NCI-H82 treated with DMSO at 0.1 percent for 48 hours (cell line): ENCODE measurements around the gene TRIM6.
"Not testable (repeated sequence)": the region's sequence is repeated elsewhere in the genome, so short reads cannot be mapped to it uniquely, and the experiment has no call there.

Experiments
- DNase-seq: peaks from one replicate; lab custom pipeline; 2025; ENCODE audit not compliant: unreplicated experiment; lab: John Stamatoyannopoulos, UW

TRIM6 gene, protein sequence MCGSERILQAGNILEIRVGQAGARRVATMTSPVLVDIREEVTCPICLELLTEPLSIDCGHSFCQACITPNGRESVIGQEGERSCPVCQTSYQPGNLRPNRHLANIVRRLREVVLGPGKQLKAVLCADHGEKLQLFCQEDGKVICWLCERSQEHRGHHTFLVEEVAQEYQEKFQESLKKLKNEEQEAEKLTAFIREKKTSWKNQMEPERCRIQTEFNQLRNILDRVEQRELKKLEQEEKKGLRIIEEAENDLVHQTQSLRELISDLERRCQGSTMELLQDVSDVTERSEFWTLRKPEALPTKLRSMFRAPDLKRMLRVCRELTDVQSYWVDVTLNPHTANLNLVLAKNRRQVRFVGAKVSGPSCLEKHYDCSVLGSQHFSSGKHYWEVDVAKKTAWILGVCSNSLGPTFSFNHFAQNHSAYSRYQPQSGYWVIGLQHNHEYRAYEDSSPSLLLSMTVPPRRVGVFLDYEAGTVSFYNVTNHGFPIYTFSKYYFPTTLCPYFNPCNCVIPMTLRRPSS

DNA sequence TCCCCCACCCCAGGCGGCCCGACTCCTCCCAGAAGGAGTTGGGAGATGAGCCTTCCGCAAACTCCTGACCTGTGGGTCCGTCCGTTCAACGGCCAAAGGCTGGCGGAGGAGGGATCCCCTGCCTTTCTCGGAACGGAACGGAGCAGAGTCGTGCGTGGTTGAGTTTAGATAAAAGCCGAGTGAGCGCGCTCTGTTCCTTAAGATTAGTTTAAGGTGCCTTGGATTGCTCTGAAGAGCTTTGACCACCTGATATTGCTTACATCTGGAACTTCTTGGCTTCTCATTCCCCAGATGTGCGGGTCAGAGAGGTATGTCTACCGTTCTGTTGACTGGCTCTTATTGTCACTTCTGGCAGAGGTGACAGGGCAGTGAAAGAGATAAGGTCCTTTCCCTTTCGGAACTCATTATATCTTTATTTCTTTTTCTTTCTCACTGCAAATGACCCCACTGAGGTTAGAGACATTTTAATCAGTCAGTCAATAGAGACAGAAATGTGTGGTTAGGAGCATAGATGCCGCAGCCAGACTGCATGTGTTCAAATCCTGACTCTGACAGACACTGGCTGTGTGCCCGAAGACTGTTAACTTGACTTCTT is at the start of gene TRIM6:
Gene TRIM6 (plus strand): TSS at position 31 of the 595 bp plus-strand sequence. CDS start 261 bp downstream, at position 292.
- no peak for DNase-seq

DNA sequence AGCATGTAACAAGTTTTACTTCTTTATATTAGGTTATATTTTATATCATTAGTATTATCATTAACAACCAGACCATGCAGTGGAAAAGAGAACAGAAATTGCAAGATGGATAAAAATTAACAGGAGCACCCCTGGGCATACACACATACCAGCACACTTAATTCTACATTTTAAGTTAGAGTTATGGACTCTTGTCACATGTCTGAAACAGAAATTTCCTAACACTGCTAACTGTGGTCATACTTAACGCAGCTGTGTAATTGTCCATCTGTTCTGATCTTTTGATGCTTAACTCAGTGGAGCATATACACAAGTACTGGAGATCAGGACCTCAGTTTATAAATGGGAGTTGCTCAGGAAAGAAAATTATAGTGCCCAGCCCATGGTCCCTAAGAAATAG is 48.5 kb upstream of the TRIM6 start:
- no peak for DNase-seq

DNA sequence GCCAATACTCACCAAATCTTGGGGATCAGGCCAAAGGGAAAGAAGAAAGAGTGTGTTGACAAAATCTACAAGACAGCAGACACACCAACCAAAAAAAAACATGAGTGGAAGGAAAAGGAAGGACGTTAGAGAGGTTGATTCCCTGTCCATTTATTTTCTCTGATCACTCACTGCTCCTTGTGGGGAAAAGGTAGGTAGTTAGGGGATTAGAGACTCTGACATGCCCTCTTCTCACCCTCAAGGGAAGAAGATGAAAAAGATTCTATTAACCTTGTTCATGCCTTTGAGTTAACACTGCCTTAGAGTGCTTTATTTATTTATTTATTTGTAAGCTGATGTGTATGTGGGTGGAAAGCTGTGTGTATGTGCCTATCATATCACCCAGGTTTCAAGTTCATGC is 48.0 kb upstream of the TRIM6 start, which contains the start of gene OR52H1:
Gene OR52H1 (minus strand): TSS at position 101 of the 400 bp plus-strand sequence. CDS start 3,035 bp downstream, outside the sequence.
- DNase-seq: no peak

DNA sequence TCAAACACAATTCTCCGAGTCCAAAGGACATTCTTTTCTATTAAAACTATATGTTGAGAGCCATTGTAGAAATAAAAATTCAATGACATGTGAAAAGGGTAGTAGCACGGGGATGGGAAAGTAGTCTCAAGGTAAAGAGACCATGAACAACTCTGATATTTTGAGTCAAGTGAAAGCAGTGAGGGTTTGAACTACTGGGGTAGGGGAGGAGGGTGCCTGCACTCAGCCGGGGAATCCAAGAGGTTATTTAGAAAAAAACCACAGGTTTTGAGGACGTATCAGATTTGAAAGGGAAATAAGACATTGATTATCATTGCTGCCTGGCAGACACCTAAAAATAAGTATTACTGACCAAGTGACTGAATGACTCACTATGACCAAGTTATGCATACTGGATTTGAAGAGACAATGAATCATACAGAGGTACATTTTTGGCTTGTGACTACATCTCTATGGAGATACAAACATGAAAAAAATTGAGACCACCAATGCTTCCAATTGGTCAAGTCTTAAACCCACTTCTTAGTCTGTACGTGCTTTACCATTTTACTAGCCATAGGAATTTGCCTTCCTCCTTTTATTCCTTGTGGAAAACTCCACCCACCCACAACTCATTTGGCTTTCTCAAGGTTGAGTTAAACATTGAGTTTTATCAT is 45.9 kb upstream of the TRIM6 start:
- no peak for DNase-seq

DNA sequence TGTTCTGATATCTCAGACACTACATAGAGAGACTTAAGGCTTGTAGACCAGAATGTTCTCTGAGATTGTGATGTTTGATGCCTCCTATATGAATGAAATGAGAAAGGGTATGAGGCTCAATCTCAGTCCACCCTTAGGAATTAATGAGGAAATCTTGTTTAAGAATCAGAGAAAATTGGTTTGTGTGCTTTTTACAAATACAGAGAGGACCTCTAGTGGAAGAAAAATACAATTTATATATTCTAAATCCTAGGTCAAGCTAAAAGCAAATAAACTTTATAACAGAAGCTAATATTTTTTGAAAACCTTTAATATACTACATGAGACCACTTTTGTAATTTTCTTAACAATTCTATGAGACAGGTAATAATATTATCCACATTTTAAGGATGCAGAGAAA is 43.1 kb upstream of the TRIM6 start:
- no peak for DNase-seq

DNA sequence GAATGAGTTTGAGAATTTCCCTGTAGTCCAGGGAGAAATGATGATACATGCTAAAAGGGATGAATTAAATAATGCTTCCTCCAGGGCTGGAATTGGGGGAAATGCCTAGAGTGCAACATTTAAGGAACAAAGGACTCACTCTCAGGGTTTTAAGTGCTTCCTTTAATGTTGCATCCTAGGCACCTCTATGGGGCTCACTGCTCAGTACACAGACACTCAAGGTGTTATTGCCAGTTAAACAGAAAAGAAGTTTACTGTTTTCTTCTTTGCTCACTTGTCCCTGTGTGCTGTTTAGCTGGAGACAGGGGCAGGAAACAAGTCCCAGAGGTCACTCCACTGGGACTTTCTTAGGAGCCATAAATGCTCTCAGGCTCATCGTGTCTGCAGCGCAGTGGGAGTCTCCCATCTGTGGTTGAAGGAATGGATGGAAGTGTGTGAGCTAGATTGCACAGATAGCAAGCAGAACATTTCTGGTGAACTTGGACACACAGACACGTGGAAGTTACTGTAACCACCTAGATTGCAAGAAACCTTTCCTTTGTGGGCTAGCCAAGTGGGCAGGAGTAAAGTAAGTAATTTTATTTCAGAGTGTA is 39.7 kb upstream of the TRIM6 start:
- DNase-seq: no peak

DNA sequence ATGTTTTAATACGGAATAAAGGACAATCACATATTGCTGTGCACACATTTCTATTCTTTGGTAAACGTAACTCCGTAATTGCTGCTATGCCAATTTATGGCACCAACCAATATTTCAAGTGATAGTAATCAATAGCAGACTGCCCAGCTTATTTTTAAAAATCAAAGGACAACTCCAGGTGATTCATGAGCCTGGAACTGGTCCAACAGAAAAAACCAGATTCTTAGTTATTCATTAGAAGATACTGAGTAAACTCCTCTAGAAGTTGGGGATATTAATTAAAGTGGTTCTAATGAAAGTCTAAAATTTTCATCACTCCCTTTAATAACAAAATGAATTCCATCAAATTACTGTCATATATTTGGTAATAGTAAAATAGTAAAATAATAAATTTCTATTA is 38.7 kb upstream of the TRIM6 start:
- DNase-seq: no peak

DNA sequence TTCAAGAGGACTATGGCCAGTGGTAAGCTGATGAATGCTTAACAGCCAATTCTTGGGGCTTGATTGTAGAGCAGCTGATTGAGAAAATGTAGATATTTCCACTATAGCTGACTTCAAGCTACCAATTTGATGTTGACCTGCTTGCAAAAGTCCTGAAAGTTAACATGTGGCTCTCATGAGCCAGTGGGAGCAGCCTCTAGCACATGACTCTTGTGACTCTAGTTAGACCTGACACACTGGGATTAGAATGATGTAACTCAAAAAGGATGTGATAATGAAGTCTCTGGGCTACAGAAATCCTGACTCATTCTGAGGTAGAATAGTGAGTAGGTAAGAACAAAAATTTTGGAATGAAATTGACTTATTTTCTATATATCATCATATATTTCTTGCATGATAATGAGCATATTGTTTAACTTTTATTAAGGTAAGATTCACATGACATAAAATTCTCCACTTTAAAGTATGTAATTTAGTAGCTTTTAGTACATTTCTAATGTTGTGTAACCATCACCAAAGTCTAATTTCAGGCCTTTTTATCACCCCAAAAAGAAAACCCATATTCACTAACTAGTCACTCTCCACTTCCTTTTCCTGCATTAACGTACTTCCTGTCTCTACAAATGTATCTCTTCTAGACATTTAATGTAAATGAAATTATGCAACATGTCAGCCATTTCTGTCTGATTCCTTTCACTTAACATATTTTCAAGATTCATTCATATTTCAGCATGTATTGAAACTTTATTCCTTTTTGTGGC is 32.0 kb upstream of the TRIM6 start:
- no peak for DNase-seq

DNA sequence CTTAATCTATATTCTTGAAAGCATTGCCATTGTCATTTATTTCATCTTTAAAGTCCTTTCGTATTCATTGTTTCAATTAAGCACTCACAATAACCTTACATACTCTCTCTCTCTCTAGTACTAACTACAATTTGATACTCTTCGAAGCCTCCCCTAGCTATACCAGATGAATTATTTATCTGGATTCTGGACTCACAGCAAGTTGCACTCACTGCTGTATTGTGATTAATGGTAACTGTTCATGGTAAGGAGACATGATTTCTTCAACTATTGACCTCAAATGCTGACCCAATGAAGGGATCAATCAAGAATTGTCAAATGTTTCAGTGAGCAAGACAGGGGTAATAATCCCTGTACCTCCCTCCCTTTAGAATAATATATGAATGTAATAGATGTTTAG is 21.8 kb upstream of the TRIM6 start:
- no peak for DNase-seq

DNA sequence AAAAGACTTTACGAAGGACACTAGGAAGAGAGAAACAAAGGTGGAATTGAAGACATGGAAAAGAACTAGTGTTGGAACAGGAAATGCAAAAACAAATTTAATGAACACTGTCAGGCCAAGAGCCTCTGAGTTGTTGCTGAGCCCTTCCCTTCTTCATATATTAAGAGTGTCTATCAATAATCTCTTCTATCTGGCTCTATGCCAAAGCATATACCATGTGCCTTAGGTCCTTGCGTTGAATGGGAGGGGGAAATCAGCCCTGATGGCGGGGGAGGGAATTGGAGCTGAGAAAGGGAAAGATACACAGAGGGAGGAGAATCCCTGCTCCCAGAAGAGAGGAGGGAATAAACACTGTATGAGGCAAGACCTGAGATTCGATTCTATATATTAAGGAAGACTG is 21.3 kb upstream of the TRIM6 start:
- DNase-seq: no peak

DNA sequence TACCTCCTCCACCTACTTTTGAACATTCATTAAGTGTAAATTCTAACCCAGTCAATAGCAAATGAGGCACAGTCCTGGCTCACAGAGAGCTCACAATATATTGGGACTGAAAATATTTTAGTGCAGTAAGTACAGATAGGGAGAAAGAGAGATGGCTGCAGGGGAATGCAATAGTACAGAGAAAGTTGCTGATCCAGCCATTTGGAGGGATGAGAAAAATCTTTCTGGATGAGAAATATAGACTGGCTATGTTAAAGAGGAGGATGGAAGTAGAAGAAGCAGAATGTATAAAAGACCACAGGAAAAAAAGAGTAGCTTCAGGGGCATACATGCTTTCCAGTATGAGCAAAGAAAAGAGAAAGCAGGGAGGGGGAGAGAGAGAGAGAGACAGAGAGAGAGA is 19.3 kb upstream of the TRIM6 start:
- no peak for DNase-seq

DNA sequence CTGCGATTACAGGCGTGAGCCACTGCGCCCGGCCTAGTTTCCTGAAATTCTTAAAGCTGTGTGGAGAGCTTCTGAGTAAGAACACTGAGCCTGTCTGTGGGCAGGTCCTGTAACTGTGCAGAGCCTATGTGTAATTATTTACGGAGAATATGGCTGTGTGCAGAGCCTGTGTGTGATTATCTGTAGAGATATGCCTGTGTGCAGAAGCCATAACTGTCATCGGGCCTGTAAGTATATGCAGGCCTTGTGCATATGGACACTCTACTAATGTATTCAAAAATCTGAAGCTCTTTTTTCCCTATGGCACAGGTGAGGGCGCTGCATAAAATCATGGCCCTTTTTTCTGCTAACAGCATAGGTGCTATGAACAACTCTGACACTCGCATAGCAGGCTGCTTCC is 15.9 kb upstream of the TRIM6 start, which contains the start of gene OR52B6:
Gene OR52B6 (plus strand): TSS at position 301 of the 400 bp plus-strand sequence. CDS start 0 bp downstream, at position 301.
- no peak for DNase-seq

DNA sequence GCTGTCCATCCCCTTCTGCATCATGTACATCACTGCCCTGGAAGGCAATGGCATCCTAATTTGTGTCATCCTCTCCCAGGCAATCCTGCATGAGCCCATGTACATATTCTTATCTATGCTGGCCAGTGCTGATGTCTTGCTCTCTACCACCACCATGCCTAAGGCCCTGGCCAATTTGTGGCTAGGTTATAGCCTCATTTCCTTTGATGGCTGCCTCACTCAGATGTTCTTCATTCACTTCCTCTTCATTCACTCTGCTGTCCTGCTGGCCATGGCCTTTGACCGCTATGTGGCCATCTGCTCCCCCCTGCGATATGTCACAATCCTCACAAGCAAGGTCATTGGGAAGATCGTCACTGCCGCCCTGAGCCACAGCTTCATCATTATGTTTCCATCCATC is 15.4 kb upstream of the TRIM6 start:
- no peak for DNase-seq

DNA sequence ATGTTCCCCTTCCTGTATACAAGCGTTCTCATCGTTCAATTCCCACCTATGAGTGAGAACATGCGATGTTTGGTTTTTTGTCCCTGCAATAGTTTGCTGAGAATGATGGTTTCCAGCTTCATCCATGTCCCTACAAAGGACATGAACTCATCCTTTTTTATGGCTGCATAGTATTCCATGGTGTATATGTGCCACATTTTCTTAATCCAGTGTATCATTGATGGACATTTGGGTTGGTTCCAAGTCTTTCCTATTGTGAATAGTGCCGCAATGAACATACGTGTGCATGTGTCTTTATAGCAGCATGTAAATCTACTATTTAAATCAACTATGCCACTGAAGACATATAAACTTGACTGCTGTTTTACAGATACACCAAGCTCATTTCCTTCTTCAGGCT is 12.0 kb upstream of the TRIM6 start:
- DNase-seq: not testable (repeated sequence)

DNA sequence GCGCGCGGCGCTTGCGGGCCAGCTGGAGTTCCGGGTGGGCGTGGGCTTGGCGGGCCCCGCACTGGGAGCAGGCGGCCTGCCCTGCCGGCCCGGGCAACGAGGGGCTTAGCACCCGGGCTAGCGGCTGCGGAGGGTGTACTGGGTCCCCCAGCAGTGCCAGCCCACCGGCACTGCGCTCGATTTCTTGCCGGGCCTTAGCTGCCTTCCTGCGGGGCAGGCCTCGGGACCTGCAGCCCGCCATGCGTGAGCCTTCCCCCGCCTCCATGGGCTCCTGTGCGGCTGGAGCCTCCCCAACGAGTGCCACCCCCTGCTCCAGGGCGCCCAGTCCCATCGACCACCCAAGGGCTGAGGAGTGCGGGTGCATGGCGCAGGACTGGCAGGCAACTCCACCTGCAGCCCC is 6.5 kb upstream of the TRIM6 start:
- DNase-seq: not testable (repeated sequence)

DNA sequence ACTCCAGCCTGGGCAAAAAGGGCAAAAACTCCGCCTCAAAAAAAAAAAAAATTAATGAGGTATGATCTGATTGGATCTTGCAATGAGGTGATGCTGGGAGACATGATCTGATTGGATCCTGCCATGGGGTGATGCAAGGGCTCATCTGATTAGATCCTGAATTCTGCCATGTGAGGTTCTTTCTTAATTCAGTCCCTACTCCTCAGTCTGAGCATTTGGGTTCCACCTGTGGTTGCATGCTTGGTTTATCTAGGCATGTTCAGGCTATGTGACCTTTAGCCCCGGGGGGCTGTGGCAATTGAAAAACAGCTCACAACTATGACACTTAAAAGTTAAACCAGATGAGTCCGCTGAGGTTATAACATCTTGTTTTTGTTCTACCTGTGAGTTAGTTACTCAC is 4.8 kb upstream of the TRIM6 start:
- no peak for DNase-seq

DNA sequence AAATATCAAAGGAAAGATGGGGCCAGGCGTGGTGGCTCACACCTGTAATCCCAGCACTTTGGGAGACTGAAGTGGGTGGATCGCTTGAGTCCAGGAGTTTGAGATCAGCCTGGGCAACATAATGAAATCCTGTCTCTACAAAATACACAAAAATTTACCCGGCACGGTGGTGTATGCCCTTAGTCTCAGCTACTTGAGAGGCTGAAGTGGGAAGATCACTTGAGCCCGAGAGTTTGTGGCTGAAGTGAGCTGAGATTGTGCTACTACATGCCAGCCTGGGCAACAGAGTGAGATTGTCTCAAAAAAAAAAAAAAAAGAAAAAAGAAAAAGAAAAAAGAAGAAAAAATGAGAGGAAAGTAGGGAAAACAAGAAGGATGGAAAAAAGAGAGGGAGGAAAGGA is 3.8 kb upstream of the TRIM6 start:
- no peak for DNase-seq

DNA sequence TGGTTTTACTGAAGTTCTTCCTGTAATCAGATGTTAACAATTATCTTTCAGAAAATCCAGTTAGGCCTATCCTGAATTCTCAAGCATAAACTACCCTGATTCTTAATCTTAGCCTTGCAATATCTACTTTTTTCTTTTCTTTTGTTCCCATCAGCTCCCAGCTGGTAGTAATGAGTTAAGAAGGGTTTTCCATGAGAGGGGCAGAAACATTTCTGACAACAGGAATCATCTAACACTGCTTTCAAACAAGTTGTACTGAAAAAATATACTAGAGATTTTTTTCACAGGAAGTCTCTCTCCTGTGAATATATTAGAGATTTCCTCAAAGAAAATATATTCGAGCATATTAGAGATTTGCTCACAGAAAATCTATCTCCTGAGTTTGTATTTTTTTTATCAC is 3.3 kb upstream of the TRIM6 start:
- no peak for DNase-seq

DNA sequence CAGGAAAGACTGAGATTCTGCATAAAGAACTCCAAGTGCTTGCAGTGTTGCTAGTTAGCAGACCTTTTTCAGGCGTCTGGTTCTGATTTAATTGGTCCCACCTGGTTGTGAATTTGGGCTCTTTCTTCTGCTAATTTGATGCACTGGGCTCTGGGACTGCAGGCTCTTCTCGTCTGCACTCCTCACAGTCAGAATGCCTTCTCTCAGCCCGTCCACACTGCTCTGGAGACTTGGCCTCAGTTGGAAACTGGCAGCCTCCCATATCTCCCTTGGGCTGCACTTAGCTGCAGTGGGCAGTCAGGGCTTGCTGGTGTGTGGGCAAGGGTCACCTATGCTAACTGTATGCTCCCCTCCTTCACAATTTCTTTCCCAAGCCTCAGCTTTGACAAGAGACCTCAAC is 1.5 kb downstream of the TRIM6 start:
- DNase-seq: no peak

DNA sequence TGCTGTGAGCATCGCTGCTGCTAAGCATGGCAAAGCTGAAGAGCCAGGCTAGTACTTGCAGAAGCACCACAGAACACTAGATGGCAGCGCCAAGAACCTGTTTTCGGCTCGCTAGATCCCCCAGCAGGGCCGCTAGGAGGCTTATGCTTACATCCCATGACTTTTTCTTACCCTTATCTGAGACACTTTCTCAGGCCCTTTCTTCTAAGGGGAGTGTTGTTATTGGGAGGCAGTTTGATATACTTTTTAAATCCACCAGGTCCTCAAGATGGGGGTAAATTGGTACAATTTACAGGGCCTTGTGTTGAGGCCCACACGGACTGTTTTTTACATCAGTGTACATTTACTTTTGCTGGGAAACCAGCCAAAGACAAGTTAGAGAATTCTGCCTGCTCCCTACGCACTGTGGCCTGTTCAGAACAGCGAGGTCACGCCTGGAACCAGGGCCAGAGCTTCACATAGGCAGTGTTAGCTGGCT is 4.0 kb downstream of the TRIM6 start:
- no peak for DNase-seq
